C4-2B (cell line): ENCODE measurements around the gene CACNA1G.

Experiments used
- ZFX ChIP-seq: fragments of 450-650 bp; IDR thresholded peaks from 2 replicates; pipeline ENCODE4 v1.6.1; 2017
- TF ChIP-seq, protein P1 (sequence below): fragments of 450-650 bp; conservative IDR thresholded peaks from 2 replicates; pipeline ENCODE4 v1.5.1; 2017; ENCODE audit warnings: mild to moderate bottlenecking

DNA sequence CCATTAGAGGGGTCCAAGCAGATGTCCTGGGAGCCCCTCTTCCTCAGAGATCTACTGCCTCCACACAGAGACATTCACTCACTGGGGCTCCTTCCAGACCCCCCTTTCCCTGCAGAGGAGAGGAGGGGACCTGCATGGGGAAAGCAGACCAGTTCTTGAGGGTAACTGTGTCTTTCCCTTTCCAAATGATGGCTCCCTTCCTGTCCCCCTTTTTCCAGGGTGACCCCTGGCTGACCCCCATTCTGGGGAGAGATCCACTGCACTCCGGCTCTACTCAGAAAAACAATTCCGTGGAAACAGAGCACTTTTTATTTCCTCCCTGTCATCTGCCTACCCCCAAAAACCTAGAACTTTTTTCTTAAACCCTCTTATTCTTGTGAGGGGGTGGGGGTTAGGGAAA is 6.4 kb downstream of the CACNA1G start:
- TF ChIP-seq, protein P1, sequence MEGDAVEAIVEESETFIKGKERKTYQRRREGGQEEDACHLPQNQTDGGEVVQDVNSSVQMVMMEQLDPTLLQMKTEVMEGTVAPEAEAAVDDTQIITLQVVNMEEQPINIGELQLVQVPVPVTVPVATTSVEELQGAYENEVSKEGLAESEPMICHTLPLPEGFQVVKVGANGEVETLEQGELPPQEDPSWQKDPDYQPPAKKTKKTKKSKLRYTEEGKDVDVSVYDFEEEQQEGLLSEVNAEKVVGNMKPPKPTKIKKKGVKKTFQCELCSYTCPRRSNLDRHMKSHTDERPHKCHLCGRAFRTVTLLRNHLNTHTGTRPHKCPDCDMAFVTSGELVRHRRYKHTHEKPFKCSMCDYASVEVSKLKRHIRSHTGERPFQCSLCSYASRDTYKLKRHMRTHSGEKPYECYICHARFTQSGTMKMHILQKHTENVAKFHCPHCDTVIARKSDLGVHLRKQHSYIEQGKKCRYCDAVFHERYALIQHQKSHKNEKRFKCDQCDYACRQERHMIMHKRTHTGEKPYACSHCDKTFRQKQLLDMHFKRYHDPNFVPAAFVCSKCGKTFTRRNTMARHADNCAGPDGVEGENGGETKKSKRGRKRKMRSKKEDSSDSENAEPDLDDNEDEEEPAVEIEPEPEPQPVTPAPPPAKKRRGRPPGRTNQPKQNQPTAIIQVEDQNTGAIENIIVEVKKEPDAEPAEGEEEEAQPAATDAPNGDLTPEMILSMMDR = no peak
- TF ChIP-seq ZFX = no peak
